Measurements from ENCODE around the gene GPR153. TPM values are rescaled to one million over a fixed set of nuclear protein-coding genes. Genes with fewer than 3 reads are reported as not detected.

GPR153 gene
- total and polyA plus RNA-seq, 2 of the 13 experiments (the other 11 are each of a cell fraction or from before 2014, with no cell fraction given) = 0.22 to 0.31 TPM

- TF ChIP-seq NFAT5 (CRISPR knock-in tag; IDR thresholded peaks at IDR 0.05) (peak; percentile 99), CHD4 (IDR thresholded peaks at IDR 0.05; ENCODE audit: borderline replicate concordance, low read length) (no peak), ZNF703 (CRISPR knock-in tag; IDR thresholded peaks at IDR 0.05; ENCODE audit: borderline replicate concordance) (peak; percentile 86), HNF4G (IDR thresholded peaks at IDR 0.05; ENCODE audit: borderline replicate concordance, low read depth, low read length) (no peak), HNF4G (CRISPR knock-in tag; IDR thresholded peaks at IDR 0.05; ENCODE audit: borderline replicate concordance, low read depth) (0 out of 2 replicates have a peak, but pooled peaks have one; percentile 71), MXD3 (CRISPR knock-in tag; IDR thresholded peaks at IDR 0.05) (peak; percentile 100), NCOA5 (CRISPR knock-in tag; IDR thresholded peaks at IDR 0.05) (no peak), KAT8 (CRISPR knock-in tag; IDR thresholded peaks at IDR 0.05) (peak; percentile 89), MTA1 (CRISPR knock-in tag; IDR thresholded peaks at IDR 0.05; ENCODE audit: borderline replicate concordance) (peak; percentile 59; the same call in 1 of the 2 replicates), HIVEP1 (CRISPR knock-in tag; IDR thresholded peaks at IDR 0.05) (peak; percentile 72; the same call in 1 of the 2 replicates), SP2 (CRISPR knock-in tag; IDR thresholded peaks at IDR 0.05) (peak; percentile 64), KDM3A (CRISPR knock-in tag; IDR thresholded peaks at IDR 0.05; ENCODE audit: low read depth) (peak; percentile 99), CHCHD3 (CRISPR knock-in tag; IDR thresholded peaks at IDR 0.05) (peak; percentile 99), CTCF (CRISPR knock-in tag; IDR thresholded peaks at IDR 0.05) (peak; percentile 94)
- TF ChIP-seq, protein P1, sequence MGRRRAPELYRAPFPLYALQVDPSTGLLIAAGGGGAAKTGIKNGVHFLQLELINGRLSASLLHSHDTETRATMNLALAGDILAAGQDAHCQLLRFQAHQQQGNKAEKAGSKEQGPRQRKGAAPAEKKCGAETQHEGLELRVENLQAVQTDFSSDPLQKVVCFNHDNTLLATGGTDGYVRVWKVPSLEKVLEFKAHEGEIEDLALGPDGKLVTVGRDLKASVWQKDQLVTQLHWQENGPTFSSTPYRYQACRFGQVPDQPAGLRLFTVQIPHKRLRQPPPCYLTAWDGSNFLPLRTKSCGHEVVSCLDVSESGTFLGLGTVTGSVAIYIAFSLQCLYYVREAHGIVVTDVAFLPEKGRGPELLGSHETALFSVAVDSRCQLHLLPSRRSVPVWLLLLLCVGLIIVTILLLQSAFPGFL (CRISPR knock-in tag; IDR thresholded peaks at IDR 0.05) = peak; percentile 73; the same call in 1 of the 2 replicates
- TF ChIP-seq, protein P2, sequence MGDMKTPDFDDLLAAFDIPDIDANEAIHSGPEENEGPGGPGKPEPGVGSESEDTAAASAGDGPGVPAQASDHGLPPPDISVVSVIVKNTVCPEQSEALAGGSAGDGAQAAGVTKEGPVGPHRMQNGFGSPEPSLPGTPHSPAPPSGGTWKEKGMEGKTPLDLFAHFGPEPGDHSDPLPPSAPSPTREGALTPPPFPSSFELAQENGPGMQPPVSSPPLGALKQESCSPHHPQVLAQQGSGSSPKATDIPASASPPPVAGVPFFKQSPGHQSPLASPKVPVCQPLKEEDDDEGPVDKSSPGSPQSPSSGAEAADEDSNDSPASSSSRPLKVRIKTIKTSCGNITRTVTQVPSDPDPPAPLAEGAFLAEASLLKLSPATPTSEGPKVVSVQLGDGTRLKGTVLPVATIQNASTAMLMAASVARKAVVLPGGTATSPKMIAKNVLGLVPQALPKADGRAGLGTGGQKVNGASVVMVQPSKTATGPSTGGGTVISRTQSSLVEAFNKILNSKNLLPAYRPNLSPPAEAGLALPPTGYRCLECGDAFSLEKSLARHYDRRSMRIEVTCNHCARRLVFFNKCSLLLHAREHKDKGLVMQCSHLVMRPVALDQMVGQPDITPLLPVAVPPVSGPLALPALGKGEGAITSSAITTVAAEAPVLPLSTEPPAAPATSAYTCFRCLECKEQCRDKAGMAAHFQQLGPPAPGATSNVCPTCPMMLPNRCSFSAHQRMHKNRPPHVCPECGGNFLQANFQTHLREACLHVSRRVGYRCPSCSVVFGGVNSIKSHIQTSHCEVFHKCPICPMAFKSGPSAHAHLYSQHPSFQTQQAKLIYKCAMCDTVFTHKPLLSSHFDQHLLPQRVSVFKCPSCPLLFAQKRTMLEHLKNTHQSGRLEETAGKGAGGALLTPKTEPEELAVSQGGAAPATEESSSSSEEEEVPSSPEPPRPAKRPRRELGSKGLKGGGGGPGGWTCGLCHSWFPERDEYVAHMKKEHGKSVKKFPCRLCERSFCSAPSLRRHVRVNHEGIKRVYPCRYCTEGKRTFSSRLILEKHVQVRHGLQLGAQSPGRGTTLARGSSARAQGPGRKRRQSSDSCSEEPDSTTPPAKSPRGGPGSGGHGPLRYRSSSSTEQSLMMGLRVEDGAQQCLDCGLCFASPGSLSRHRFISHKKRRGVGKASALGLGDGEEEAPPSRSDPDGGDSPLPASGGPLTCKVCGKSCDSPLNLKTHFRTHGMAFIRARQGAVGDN (CRISPR knock-in tag; IDR thresholded peaks at IDR 0.05) = peak; percentile 81
Measured at GRCh38 chr1:6245086-6245868, 15.6 kb downstream of the GPR153 start (continued).

Data from HepG2 (cell line).